ENCODE data around the gene KCTD1.

DNA sequence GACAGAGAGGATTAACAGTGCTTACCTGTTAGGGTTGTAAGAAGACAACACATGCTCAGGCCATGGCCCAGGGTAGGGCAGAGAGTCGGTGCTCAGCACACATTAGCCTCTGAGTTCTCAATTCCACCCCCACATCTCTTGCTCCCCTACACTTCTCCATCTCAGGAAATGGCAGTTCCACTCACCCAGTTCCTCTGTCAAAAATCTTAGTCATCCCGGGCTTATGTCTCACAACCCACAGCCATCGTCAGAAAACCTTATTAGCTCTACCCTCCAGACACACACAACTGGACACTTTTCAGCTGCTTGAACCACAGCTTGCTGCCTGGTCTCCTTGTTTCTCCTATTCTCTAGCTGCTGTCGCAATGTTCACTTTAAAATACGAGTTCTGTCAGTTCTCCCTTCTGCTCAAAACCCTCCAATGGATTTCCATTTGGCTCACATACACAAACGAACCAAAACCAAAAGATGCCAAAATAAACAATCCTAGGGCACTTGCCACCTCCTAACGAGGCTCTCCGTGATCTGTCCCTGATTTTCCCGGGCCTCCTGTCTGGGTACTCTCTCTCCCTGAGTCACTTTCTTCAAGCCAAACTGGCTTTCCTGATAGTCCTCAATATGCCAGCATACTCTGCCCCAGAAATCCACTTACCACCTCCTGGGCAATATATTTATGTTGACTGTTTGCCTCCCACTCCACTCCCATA lies 89.7 kb downstream of the KCTD1 start:
- TF ChIP-seq ELF4 (IDR thresholded peaks at IDR 0.05) = no peak
- no peak for TF ChIP-seq SP1 (IDR thresholded peaks at IDR 0.05)
- no peak for TF ChIP-seq FOXK2 (IDR thresholded peaks at IDR 0.05)
- no peak for TF ChIP-seq ARNT (IDR thresholded peaks at IDR 0.05)
- no peak for TF ChIP-seq BHLHE40 (IDR thresholded peaks at IDR 0.05; ENCODE audit: borderline replicate concordance)
- TF ChIP-seq L3MBTL2 (conservative IDR thresholded peaks at IDR 0.05) = no peak
- no peak for TF ChIP-seq LEF1 (IDR thresholded peaks at IDR 0.05; ENCODE audit: borderline replicate concordance)
- TF ChIP-seq NFRKB (IDR thresholded peaks at IDR 0.05) = no peak
- TF ChIP-seq FOXA1 (IDR thresholded peaks at IDR 0.05) = no peak
- no peak for TF ChIP-seq SUZ12 (IDR thresholded peaks at IDR 0.05)
- no peak for TF ChIP-seq FOXM1 (IDR thresholded peaks at IDR 0.05; ENCODE audit: borderline replicate concordance)
- no peak for TF ChIP-seq HDGF (IDR thresholded peaks at IDR 0.05; ENCODE audit: borderline replicate concordance)
- TF ChIP-seq TARDBP (IDR thresholded peaks at IDR 0.05) = no peak
- TF ChIP-seq CTBP1 (IDR thresholded peaks at IDR 0.05; ENCODE audit: borderline replicate concordance) = no peak
